ENCODE results near the gene RWDD1. TPM values are rescaled to one million over a fixed set of nuclear protein-coding genes. Genes with fewer than 3 reads are reported as not detected.

Gene RWDD1, protein sequence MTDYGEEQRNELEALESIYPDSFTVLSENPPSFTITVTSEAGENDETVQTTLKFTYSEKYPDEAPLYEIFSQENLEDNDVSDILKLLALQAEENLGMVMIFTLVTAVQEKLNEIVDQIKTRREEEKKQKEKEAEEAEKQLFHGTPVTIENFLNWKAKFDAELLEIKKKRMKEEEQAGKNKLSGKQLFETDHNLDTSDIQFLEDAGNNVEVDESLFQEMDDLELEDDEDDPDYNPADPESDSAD
- polyA plus RNA-seq (ENCODE audit: insufficient read length in 4 of 4), result 10 to 100 TPM; 71.3 to 83.5 (median 80.1) TPM

DNA sequence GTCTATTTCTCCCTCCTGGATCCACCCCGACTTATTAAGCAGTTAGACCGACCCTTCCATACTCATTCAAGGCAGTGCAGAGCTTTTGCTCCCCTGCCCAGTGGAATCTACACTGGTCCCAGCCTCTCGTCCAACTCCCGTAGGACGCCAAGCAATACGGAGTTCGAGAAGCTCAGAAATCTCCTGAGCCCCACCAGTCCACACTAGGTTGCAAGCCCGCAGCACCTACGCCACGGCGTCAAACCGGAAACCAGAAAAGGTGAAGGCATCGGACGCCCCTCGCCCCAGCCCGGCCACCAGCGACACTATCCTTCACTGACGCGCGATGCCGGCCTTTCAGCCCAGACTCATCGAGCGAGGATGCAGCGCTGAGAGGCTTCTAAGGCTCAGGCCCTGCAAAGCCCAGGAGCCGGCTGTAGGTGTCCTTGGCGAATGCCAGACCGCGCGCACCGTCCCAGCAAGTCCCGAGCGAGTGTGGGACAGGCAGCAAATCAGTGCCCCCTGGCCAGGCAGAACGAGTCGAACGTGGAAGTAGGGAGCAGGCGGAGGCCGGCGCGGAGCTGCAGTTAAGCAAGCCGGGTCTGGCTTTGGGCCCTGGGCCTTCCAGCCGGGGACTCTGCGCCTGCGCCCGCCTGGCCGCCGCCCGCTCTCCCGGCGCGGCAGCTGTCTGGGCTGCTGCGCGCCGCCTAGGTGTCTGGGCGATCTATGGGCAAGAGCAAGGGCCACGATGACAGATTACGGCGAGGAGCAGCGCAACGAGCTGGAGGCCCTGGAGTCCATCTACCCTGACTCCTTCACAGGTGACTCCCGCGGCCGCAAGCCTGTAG, at the start of gene RWDD1:
Gene RWDD1, plus strand, starts transcription at position 649 of the 827 bp plus-strand sequence. Its CDS starts 79 bp downstream, at position 728.
- DNase-seq (ENCODE audit: low read depth in 4 of 4, low spot score in 3 of 4), result peak; percentile 95 to 97 (median 96)

DNA sequence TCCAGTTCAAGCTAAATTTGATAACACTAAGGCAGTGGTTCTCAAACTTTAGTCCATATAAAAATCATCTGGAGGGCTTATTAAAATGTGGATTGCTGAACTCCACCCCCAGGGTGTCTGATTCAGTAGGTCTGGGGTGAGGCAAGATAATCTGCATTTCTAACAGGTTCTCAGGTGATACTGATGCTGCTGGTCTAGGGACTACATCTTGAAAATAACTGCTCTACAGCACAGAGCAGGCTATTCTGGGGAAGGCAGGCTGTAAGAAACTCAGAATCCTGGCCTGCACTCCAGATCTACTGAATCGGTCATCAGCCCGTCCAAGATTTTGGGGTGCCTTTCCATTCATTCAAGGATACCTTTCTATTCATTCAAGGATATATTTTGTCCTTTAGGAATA, 48.4 kb upstream of the RWDD1 start:
- no peak for DNase-seq (ENCODE audit: low read depth in 4 of 4, low spot score in 3 of 4)

DNA sequence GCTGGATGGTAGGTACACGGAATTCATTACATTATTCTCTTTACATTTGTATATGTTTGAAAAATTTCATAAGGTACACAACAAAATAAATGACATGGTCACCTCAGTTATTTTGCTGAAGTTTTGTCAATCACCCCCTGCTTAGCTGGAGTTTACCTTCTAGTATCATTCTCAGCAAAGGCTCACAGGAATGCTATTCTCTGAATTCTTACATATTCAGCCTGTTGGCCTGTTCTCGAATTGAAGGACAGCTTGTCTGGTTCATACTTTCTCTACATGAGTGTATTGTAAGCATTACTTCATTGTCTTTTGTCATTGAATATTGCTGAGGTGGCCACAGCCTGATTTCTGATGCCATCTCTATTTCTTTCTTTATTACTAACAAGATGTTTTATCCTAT, 47.1 kb upstream of the RWDD1 start:
- DNase-seq (ENCODE audit: low read depth in 4 of 4, low spot score in 3 of 4), result no peak

DNA sequence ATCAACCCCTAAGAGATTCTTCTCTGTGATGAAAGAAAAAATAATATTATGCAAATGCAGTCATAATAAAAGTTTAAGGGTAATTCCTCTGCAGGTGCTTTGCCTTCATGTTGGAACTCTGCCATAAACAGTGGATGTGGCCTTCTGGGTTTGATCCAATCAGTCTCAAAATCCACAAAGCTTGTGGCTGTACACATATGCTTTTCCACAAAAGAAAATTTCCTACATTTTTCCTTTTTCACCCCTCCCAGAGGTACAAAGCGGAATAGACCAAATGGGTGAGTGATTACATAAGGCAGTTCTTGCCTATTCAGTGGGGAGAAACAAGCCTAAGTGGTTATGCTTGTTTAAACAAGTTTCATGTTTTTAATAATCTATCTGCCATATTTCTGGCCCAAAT, 43.2 kb upstream of the RWDD1 start:
- DNase-seq (ENCODE audit: low read depth in 4 of 4, low spot score in 3 of 4), result no peak

DNA sequence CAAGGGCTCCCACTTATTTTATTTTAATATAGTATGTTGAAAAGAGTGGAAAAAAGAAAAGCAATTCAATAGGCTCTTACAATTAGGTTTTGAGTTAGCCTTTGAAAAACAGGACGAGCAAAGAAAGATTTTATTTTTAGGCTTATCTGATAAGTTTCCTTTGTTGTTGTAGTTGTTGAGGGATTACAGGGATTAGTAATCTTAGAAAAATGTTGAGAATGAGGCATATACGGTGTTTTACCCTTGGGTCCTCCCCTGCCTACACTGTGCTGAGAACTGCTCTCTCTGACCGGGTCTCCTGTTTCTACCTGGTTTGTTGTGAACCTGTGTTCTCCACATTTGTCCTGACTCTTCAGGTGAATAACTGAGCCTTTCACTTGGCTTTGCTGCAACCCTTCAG, 42.5 kb upstream of the RWDD1 start:
- DNase-seq (ENCODE audit: low read depth in 4 of 4, low spot score in 3 of 4), result no peak

DNA sequence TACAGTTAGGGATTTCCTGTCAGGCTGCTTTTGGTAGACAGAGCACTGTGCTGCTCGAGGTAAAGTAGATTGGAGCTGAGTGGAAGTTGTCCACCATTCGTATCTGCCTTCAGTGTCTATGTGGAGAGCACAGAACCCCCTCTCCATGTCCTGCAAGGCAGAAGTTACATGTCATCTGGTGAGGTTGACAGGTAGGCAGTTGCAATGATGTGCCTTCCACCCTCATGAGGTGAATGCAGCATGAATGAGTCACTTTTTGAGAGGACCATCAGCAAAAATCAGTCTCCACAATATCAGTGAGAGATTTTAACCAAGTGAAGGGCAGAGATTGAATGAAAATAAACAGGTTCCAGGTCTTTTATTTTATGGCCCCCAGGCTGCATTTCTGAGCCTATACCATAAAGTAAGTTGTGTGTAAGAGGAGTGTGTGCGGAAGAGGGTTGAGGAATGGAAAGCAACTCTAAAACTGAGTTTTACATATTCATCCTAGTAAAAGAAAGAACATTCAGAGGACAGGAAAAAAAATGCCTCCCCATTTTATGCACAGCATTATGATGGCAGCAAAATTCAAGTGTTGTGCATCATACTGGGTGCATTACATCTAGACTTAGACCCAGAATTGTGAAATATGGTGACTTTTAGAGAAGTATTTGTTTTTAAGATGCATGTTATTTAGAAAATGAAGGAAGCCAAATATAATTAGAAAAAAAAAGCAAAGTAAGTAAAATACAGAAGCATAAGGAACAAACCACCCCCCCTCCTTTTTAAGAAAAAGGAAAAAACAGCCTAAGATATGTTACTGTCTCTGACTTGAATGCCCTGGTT, 41.6 kb upstream of the RWDD1 start:
- no peak for DNase-seq (ENCODE audit: low read depth in 4 of 4, low spot score in 3 of 4)

DNA sequence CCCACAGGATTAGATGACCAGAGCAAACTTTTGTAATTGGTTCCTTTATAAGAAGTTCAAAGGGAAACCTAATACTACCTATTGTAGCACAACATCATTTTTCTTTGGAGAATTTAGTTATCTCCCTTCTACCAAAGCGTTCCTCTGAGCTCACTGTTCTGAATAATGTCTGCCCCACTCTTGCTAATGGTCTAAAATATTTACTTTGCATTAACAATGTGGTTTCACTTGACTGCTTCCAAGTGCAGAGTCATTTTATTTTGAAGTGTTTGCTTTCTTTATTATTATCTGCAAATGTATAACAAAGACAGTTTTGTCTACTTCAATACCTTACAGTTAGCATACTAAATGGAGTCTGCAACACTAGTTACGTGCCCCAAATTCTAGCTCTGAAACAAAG, 40.9 kb upstream of the RWDD1 start:
- DNase-seq (ENCODE audit: low read depth in 4 of 4, low spot score in 3 of 4), result peak in 1 of 4 donors; percentile 5

DNA sequence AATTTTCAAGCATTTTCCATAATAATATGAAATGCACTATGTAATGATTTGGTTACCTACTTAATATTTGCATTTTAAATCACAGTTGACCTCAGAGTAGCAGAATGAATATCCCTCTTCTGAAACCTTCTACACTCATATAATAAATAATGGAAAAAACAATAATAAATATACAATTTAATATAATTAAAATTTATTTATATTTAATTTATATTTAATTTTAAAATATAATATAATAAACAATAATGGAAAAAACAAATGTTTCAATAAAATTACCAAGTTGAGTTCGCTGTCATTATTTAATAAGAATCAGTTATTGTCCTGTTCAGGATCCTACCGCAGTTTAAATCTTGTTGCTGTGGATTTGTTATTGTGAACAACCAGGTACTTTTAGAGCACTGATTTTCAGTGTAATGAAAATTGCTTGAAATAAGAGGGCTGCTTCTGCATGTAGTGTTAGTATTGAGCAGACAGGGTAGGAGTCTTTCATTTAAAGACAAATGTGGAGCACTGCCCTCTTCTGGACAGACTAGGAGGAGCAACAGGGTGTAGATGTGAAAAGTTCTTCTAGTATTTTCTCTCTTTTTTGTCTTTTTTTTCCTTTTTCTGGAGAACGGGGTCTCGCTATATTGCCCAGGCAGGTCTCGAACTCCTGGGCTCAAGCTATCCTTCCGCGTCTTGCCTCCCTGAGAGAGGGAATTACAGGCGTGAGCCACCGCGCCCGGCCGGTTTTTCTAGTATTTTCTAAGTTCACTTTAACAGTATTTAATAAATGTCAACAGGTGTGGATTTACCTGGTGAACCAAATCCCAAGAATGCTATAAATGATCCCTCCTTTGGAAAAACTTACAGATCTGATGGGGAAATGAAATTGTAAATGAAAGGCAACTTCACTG, 39.4 kb upstream of the RWDD1 start:
- DNase-seq (ENCODE audit: low read depth in 4 of 4, low spot score in 3 of 4), result peak in 1 of 4 donors; percentile 43

DNA sequence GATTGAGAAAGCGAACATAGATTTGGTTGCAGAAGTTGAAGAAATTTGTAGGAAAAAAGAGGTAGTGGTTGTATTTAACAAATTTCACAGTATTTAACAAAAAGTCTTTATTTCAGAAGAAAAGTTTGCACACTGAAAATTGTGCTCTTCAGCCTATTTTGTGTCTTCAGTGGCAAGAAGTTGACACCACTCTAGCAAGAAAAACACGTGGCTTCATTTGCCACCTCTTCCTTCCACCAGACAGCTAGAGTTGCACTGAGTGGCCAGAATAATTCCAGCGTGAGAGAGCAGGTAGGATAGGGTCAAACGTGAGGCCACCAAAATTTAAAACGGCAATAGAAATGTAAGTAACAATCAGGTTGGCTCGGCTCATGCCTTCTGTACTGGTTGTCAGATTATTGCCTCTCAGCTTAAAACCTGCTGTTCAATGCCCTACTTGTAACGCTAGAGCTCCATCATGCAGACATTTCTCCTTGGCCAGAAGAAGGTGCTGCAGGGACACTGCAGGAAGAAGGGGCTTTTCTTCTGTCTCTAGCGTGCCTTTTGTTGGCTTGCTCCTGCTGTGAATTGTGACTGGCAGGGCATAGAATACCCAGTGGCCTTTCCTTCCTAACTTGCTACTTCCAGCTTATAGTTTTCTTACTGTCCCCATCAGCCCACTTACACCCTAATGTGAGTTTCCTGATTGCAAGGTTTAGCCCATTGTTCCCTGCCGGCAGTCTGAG, 37.9 kb upstream of the RWDD1 start:
- DNase-seq (ENCODE audit: low read depth in 4 of 4, low spot score in 3 of 4), result no peak

DNA sequence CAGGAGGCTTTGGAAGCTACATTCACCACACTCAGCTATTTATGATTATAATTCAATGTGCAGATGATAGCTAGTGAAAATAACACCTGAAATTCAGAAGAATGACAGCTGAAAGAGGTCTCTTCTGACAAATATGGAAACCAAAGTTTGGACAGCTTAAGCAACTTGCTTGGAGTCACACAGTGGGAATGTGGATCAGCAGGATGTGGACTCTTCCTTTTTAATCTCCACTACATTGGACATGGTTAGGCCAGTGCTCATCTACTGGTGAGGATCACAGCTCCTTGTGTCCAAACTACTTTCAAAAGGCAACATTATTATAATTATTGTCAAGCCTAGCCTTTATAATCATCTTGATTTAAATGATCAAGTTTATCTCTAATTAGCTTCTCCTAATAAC, 36.2 kb upstream of the RWDD1 start:
- DNase-seq (ENCODE audit: low read depth in 4 of 4, low spot score in 3 of 4), result no peak

DNA sequence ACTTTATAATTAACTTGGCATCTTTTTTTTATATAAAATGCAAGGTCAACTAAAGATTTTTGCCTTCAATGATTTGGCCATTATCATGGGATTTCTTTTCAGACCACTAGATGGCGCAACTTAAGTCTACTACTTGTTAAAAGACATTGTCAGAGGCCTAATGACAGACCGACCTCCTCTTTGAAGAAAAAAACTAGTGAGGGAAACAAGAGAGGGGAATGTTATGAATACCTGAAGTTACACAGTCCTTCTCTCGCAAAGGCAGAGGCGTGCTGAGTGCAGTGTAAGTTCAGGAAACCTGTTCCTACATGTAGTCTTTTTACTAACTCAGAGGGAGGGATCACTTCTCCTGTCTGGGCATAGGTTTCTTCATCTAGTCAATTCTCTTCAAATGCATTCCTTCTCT, 35.1 kb upstream of the RWDD1 start:
- DNase-seq (ENCODE audit: low read depth in 4 of 4, low spot score in 3 of 4), result no peak

DNA sequence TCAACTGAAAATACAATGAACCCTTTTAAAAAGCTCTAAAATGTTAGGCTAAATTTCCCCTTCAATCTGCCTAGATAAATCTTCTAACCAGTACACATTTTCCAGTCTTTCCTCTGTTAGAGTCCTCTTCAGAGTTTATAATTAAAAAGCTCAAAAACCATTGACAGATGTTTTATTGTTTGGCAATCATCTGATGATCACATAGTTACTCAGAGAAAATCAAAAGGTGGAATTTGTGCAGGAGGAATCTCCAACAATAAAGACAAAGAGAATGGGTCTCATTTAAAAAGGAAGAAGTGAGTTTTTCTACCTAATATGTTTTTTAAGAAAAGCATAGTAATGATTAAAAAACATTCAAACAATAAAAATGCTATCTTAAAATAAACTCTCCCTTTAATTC, 28.9 kb upstream of the RWDD1 start:
- DNase-seq (ENCODE audit: low read depth in 4 of 4, low spot score in 3 of 4), result no peak

DNA sequence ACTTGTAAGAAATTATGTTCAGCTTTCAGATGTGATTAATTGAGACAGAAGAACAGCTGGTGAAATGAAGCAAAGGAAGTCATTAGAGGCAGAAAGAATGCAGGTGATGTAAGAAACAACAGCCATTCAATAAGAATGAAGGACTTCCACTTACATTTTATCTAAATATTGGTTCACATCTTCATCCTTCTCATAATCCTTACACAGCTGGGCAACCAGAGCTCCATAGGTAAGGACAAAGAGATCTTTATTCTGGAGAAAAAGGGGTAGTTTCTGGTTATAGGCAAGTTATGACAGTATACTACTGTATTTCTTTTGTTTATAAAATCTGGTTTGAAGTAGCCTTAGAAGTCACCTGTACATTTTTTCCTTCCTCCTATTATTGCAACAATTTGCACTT, 28.2 kb upstream of the RWDD1 start:
- no peak for DNase-seq (ENCODE audit: low read depth in 4 of 4, low spot score in 3 of 4)

DNA sequence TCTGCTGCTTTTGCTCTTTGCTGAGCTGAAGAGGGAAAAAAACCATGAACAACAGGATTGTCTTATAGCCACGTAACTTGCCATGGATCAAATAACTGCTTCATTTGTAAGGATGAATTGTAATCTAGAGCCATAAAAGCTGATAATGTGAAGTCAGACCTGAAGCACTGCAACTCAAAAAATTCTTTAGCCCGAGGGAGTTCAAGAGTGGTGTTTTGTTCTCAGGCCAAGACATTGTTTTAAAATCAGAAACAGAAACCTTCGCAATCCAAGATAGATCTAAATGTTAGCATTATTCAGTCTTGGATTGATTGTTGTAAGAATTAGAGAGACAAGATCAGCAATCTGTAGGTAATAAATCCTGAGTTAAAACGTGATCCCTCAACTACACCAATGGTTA, 25.7 kb upstream of the RWDD1 start, which contains the start of gene TRAPPC3L:
Gene TRAPPC3L, minus strand, starts transcription at position 34 of the 400 bp plus-strand sequence. CDS start 170 bp downstream, outside the sequence.
- DNase-seq (ENCODE audit: low read depth in 4 of 4, low spot score in 3 of 4), result no peak

DNA sequence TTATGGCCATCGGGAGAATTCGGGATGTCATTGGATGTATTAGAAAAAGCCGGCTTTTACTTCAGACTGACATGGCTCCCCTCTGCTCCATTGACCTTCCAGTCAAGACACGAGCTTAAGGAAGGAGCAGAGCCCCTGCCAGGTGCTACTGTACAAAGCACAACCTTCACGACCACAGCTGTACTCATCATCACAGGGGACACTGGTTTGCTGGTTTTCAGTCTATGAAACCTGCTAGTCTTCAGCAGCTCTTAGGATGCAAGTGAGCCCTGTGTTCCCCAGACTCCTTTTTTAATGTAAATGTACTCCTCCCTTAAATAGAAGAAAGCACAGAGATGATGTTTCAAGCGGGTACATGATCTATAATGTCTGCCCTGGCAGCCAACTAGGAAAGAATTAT, 23.9 kb upstream of the RWDD1 start:
- no peak for DNase-seq (ENCODE audit: low read depth in 4 of 4, low spot score in 3 of 4)

DNA sequence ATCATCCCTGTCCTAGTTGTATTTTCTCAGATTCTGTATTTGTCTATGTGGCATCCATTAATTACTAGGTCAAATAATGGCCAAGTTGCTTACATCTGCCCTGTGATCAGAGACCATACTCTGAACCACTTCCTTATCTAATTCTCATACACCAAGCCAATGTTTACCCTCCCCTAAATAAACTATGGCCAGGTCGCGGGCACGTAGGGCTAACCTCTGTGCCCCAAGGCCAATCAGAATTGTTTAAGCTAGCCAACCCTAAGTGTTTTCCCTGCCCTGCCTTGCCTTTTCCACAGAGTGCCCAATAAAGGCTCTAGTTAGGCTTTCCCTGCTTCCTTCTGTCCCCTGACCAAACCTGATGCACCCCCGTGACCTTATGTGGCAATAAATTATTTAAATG, 20.5 kb upstream of the RWDD1 start:
- DNase-seq (ENCODE audit: low read depth in 4 of 4, low spot score in 3 of 4), result no peak

DNA sequence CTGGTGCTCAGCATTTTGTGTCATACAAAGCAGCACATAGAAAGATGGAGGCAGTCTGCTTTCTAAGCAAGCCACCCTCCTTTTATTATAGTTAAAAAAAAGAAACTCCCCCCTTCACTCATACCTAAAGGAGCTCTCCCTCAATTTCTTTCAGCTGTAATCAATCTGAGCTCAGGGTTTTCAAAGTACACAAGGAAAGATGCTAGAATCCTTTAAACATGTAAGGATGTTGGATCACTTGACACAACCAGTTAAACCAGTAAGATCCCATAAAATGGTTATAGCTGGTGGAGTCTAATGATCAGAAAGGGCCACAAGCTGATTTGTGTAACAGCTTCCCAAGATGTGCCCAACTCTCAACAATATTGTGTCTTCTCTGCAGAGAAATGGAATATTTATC, 17.9 kb upstream of the RWDD1 start, which contains the start of gene CALHM4:
Gene CALHM4, plus strand, starts transcription at position 301 of the 400 bp plus-strand sequence. Its CDS starts 43 bp downstream, at position 344.
- DNase-seq (ENCODE audit: low read depth in 4 of 4, low spot score in 3 of 4), result no peak

DNA sequence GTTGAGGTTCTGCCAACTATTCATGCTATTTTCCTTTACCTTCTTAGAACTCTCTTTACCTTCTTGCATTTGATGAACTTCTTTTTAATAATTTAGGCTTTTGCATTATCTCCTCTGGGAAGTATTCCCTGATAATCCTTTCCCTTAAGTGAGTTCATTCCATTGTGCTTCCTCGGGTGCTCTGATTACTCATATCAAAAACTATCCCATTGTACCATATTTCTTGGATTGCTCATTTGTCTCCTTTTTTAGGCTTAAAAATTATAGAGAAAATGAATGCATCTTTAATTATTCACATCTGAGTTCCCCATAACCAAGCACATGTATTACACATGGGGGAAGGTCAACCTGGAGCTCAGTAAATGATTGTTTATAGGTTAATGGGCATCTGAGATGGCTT, 15.2 kb upstream of the RWDD1 start:
- DNase-seq (ENCODE audit: low read depth in 4 of 4, low spot score in 3 of 4), result no peak

DNA sequence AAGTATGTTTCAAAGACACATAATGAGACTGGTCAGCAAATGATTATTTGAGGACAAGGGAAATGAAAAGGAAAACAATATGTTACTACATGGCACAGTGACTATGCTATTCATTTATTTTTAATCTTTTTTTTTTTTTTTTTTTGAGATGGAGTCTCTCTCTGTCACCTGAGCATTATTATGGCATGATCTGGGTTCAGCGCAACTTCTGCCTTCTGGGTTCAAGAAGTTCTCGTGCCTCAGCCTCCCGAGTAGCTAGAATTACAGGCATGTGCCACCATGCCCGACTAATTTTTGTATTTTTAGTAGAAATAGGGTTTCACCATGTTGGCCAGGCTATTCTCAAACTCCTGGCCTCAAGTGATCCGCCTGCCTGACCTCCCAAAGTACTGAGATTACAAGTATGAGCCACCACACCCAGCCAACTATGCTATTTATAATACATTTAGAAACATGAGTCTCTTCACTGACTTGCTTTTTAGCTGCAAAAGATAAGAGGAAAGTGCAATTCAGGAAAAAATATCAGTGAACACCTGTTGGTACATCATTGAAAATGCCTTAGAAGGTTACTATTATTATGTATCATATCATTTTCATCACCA, 14.4 kb upstream of the RWDD1 start:
- DNase-seq (ENCODE audit: low read depth in 4 of 4, low spot score in 3 of 4), result no peak
